Activated CD4-positive, alpha-beta T cell treated with anti-CD3 and anti-CD28 coated beads, Interleukin-2, Interleukin-4, amounts not matched to agents 100 ng/mL and 50 ng/mL, durations not matched to agents 16 hours and 8 hours (primary cell): ENCODE measurements around the gene GPR160.
"Not testable (repeated sequence)": the region's sequence is repeated elsewhere in the genome, so short reads cannot be mapped to it uniquely, and the experiment has no call there.

Experiments used
- DNase-seq: peaks from one replicate; pipeline ENCODE4 v3.0.0-alpha.2; 2020; ENCODE audit warnings: low spot score

The GPR160 gene

GRCh38 chr3:170037463-170038433 is at the start of gene GPR160:
Gene GPR160 (plus strand): TSS chr3:170037995. CDS start chr3:170083973, 45,978 bp downstream.
- DNase-seq, result peak; percentile 85

- DNase-seq, result no peak
Observed at GRCh38 chr3:169990431-169990830, 47.4 kb upstream of the GPR160 start.

- DNase-seq, result no peak
Observed at GRCh38 chr3:169992156-169992555, 45.6 kb upstream of the GPR160 start.

GRCh38 chr3:169992781-169993180 is 45.0 kb upstream of the GPR160 start:
- no peak for DNase-seq

GRCh38 chr3:169993761-169994160 is 44.0 kb upstream of the GPR160 start:
- no peak for DNase-seq

GRCh38 chr3:169996063-169996462 is 41.7 kb upstream of the GPR160 start:
- no peak for DNase-seq

GRCh38 chr3:169998668-169999131 is 39.1 kb upstream of the GPR160 start:
- peak; percentile 6 for DNase-seq

- peak; percentile 69 for DNase-seq
Observed at GRCh38 chr3:169999433-169999832, 38.4 kb upstream of the GPR160 start.

GRCh38 chr3:170000051-170000450 is 37.7 kb upstream of the GPR160 start:
- DNase-seq, result no peak

GRCh38 chr3:170002231-170002630 is 35.6 kb upstream of the GPR160 start:
- no peak for DNase-seq

GRCh38 chr3:170002879-170003278 is 34.9 kb upstream of the GPR160 start:
- DNase-seq, result no peak

GRCh38 chr3:170003881-170004356 is 33.9 kb upstream of the GPR160 start:
- DNase-seq, result no peak

- DNase-seq, result peak; percentile 62
Observed at GRCh38 chr3:170007031-170007663, 30.6 kb upstream of the GPR160 start.

- no peak for DNase-seq
Observed at GRCh38 chr3:170010498-170010897, 27.3 kb upstream of the GPR160 start.

GRCh38 chr3:170012683-170013400 is 25.0 kb upstream of the GPR160 start:
- DNase-seq, result no peak

- DNase-seq, result no peak
Observed at GRCh38 chr3:170016057-170016456, 21.7 kb upstream of the GPR160 start.

- not testable (repeated sequence) for DNase-seq
Observed at GRCh38 chr3:170019306-170019705, 18.5 kb upstream of the GPR160 start.

GRCh38 chr3:170021083-170021482 is 16.7 kb upstream of the GPR160 start:
- DNase-seq, result no peak

GRCh38 chr3:170022336-170022735 is 15.5 kb upstream of the GPR160 start:
- DNase-seq, result no peak

GRCh38 chr3:170023165-170023564 is 14.6 kb upstream of the GPR160 start:
- DNase-seq, result no peak

GRCh38 chr3:170024581-170024980 is 13.2 kb upstream of the GPR160 start:
- DNase-seq, result no peak
